Left renal pelvis (tissue), 4 donors: ENCODE results near the gene RGS2. TPM values are rescaled to one million over a fixed set of nuclear protein-coding genes. Genes with fewer than 3 reads are reported as not detected.

Source experiments
- DNase-seq, 4 donors: peaks; one replicate each; pipeline ENCODE4 v3.0.0-alpha.2; 2013; ENCODE audit warnings: low read depth in 4 of 4, low spot score in 3 of 4
- polyA plus RNA-seq, 4 donors: library from polyadenylated mRNA; unstranded; fragments of 120-200 nt; gene quantifications; one replicate each; pipeline ENCODE4 v1.2.1, GENCODE V29; 2013; ENCODE audit not compliant: insufficient read length in 4 of 4

The RGS2 gene
- polyA plus RNA-seq, 4 donors = 25.6 to 46.3 (median 36.9) TPM

DNA sequence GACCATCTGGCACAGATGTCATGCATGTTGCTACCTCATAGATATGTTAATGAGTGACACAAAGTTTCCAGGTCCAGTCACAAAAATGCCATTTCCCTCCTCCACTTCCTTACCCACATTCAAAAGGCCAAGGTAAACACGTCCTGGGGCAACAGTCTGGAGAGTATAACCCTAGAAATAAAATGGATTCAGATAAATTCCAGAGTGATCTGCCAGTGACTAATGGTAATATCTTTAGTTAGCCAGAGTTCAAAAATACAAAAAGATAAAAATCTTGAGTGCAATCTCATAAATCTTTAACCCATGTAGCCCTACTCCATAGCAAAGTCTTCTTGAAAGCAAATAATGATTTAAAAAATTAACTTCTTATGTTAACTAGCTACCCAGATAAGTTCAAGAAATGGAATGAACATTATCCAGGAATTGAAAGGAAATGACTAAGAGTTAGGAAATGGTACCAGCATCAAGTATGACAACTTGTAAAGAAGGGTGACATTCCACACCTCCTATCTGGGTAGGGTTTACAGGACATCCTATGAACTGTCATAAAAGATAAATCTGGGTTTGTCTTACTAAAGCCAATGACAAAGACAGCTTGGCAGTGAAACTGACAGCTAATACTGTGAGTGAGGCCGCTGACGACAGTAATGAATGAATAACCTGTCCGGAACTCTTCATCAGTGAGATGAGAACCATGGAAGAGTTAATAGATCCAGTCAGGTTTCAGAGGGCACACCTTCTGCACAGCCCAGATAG is 18.1 kb downstream of the RGS2 start:
- DNase-seq = no peak

DNA sequence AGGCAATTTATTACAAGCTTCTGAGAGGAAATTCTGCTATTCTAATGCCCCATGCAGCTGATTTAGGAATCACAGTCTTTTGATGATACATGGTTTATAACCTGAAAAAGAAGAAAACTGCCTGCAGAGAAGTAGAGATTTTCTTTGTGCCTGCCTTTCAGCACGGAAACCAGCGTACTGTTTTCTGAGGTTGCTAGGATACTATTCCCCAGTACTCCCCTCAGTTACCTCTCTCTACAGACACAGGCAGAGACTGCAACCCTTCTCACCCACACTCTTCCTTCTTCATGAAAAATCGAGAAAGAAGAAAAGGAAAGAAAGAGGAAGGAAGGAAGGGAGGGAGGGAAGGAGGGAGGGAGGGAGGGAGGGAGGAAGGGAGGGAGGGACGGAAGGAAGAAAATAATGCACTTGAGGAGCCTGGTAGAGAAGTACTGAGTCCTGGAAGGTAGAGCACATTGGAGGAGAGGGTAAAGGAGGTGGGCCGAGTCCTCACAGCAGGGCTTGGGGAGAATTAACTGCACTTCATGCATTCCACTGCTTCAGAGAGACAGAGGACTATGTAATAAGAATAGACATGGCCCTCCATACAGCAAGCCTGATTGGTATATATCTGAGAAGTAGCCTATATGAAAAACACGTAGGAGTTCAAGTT is 21.9 kb downstream of the RGS2 start:
- no peak for DNase-seq

DNA sequence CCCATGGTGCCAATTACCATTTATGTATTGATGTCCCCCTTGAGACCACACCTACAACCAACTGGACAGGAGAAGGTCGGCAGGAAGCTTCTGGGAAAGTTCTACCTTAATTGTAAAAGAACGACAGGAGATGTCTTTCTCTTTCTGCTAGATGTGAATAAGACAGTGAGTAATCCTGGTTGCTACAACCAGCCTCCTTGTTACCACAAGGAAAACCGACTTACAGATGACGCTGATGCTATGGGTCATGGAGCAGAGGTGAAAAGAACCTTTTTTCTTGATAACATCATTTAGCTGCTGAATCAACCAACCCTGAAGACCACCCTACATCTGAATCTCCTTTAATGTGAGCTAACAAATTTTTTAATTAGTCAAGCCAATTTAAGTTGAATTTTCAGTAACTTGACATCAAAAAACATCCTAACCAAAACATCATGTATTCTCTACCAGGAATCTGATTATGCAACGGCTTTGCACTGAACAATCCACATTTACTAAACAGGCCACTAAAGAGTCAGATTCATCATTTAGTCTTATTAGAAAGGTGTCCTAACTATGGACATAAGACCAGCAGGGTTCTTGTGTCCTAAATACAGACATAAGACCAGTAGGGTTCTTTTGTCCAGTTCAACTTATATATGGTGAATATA is 23.0 kb downstream of the RGS2 start:
- DNase-seq = no peak

DNA sequence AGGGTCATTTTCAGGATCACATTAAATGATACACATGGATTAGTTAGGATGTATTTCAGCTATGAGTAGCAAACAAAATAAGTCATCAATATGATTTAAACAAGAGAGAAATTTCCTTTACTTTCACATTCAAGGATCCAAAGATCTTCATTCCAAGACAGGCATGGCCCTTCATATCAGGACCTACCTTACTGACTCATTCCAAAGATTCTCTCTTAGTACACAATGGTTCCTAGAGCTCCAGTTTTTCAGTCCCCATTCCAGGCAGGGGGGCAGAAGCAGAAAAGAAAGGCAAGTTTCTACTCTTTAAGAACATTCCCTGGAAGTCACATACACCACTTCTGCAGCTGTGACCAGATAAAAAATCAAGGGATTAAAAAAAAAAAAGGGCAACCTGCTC is 23.7 kb downstream of the RGS2 start:
- DNase-seq = no peak

DNA sequence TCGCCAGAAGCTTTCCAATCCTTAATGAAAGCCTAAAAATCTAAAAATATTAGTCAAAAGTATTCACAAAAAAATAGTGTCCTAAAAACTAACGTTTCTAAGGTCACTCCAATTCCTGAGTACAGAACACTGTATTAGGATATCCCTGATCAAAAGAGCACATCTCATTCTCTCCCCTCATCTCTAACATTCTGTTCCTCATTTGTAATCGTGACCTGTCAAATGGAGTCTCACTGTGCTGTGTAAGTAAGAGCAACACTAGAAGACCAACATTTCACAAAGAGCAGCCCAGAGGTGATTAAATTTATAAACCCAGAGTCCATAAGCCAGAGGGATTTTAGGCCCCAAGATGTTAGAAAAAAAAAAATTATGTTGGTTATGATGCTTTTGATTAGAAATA is 26.3 kb downstream of the RGS2 start:
- DNase-seq = no peak

DNA sequence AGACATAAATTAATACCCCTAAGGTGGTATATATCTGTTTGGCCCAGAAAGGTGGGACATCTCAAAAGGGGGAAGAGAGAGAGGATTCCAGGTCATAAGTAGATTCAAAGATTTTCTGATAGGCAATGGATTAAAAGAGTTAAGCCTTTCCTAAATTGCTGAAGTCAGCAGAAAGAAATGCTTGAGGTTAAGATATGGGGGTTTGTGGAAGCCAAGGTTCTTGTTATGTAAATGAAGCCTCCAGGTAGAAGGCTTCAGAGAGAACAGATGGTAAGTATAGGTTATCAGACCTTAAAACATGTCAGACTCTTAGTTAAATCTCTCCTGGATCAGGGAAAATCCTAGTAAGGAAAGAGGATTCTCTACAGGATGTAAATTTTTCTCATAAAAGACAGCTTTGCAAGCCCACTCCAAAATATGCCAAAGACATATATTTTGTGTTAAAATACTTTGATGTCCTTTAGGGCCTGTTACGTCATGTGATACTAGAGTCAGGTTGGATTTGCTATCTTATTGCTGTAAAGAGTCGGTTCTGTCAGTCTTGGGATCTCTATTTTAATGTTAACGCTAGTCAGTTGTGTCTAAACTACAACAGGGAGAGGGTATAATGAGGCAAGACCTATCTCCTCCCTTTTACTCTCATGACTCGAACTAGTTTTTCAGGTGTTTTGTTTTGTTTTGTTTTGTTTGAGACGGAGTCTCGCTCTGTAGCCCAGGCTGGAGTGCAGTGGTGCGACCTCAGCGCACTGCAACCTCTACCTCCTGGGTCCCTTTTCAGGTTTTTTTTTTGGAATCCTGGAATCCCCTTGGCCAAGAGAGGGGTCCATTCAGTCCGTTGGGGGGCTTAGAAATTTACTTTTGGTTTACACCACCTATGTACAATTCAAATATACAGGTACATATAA is 30.6 kb downstream of the RGS2 start:
- no peak for DNase-seq

DNA sequence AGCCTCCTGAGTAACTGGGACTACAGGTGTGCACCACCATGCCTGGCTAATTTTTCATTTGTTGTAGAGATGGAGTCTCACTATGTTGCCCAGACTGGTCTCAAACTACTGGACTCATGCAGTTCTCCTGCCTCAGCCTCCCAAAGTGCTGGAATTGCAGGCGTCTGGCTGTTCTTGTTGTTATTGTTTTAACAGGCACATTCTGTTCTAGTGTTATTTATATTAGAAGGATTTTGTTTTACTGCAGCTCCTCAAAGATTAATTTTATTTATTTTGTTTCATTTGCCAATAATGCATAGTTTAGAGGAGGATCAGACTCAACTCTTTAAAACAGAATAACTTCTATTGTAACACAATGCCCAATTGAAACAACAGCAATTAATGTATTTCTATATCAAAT is 35.5 kb downstream of the RGS2 start:
- no peak for DNase-seq

DNA sequence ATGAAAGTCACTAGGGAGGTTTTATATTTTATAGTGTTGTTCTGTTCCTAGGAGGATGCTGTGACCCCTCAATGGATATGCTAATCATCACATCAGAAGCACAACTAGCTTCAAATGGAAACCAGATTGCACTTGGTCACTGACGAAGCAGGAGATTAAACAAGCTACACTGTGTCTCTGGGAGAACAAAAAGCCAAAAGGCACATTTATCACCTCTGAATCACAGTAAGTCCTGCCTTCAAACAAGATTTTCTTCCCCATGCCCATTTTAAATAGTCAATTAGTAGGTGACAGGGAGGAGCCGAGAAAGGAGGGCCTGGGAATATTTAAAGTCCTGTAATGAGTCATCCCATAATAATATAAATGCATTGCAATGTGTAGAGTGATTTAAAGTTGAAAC is 38.1 kb downstream of the RGS2 start:
- no peak for DNase-seq

DNA sequence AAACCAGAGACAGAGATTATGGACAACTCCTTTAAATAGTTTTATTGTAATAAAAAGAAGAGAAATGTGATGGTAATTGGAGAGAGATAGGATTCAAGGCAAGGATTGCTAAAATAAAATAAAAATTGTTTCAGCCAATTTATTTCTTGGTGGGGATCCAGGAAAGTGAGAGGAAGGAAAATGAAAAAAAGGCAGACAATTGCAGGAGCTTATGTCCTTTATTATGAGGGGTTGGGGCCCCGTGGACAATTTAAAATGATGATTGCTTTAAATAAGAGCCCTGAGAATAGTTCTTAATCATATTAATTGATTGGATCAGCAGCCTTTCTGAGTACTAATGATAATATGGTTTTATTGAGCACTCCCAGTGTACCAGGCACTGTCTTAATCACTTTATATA is 40.2 kb downstream of the RGS2 start:
- DNase-seq = no peak

DNA sequence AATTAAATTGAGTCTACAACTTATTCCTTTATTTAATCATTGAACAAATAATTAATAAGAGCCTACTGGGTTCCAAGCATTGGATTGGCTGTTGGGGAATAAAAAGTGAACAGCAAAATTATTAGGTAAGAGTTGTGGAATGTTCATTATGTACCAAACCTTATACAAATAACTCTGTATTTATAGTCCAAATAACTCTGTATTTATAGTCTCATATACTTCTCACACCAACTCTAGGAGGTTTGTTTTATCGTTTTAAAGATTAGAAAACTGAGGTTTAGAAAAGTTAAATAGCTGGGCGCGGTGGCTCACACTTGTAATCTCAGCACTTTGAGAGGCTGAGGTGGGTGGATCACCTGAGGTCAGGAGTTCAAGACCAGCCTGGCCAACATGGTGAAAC is 40.6 kb downstream of the RGS2 start:
- no peak for DNase-seq

DNA sequence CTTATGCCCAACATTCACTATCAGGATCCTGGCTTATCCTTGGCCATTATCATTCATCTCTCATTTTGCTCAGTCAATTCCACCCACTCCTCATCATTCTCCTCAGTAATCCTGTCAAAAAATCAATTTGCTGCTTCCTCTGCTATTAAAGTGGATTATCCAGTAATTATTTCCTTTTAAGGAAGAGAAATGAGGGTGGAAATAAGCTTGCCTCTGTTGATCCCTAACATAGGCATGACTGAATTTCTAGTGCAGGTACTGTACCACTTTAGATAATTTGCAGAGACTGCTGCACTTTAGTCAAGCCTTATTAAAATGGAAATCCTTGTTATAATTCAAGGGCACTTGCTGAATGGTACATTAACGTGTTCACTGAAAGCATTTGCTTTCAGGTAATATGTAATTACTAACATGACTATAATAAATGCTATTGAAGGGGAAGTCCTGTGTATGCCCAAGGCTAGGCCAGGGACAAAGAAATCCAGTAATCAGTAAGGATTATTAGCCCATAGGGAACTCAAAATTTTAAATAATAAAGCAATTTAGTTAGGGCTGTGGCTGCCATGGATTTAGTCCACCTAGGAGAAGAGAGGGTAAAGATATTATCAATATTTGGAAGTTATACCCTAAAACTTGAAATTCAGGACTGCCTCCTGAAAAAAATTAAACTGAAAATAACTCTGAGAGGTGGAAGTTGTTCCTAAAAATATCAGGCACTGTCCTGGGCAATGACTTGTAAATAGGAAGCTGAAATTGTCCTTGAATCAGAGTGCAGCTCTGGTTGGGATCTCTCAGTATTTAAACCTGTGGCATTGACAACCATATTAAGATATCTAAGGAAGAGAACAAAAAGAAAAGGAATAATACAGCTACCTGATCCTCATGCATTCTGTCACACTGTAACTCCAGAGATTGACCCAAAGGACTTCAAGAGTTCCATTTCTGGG is 43.4 kb downstream of the RGS2 start:
- DNase-seq = no peak

DNA sequence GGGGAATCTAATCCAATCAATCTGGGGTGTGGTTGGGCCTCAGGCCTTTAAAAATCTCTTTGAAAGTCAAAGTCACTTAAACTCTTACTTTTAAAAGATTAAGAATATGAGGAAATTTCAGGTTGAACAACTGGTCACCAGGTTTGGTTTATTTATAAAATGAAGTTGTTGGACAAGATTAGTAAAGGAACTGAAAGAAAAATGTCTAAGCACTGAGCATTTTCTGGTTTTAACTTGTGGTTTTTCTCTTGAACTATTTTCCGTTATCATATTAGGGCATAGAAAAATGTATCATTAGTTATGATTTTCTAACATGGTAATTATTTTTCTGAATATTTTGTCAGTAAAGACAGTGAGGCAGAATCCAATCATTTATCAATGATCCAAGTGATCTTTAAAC is 49.6 kb downstream of the RGS2 start:
- no peak for DNase-seq

DNA sequence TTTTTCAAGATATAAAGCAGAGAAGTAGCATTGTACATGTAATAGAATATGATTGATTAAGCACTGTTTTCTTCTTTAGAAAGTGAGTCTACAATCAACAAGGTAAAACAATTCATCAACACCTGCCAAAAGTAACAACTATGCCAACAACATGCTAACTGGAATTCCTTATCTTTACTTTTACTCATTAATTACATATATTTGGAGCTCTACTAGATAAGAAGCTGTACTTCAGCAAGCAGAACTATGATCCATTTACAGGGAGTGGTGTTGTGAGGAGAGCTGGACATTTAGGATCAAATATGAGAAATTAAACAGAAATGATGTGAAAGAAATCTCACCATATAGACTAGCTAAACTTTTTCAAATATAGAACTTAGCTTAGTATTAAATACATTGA is 51.0 kb downstream of the RGS2 start:
- no peak for DNase-seq

DNA sequence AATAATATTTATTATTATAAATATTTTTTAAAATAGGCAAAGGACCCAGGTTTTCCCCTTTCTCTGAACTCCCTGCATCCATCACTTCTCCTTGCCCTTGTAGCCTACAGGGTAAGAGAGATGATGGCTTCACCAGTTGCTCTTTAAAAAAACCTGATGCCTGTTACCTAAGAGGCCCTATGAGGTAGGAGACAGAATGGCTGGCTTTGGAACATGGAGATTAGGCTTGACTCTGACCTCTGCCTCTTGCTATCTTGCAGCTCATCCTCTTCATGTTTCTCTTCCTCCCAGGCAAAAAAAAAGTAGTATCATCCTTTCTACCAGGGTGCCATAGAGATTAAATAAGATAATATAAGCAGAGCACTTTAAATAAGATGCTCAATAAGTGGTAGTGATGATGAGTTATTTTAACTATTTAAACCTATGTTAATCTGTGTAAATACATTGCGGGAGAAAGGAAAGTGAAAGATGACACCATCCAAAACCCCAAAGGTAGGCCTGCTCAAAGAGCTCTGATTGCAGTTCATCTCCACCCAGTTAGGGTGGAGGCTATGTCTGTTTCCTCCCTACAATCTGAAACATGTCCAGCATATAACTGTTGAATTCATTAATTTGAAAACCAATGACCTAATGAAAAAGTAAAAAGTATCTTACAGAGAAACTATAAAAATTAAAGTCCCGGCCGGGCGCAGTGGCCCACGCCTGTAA is 51.8 kb downstream of the RGS2 start:
- no peak for DNase-seq

DNA sequence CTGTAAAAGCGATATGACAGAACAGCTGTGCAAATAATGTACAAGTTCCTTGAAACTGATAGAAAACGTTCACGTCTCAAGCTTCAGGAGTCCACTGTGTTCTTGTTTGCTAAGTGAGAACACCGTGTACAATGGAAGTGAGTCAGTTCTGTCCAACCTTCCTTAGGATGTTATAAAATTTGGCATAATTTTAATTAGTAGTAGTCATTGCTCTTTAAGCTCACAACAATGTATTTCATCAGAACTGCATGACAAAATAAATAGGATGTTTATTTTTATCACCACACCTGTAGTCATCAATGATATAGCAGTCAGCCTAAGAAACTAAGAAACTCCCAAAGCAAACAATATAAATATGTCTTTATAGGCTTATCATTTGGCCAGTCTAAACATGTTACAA is 53.0 kb downstream of the RGS2 start:
- DNase-seq = no peak
